ENCODE measurements around the gene ZBTB26. TPM values are rescaled to one million over a fixed set of nuclear protein-coding genes. Genes with fewer than 3 reads are reported as not detected.

Gene ZBTB26
- total RNA-seq, 1 experiment from 2014 or later: 7.8 TPM

DNA sequence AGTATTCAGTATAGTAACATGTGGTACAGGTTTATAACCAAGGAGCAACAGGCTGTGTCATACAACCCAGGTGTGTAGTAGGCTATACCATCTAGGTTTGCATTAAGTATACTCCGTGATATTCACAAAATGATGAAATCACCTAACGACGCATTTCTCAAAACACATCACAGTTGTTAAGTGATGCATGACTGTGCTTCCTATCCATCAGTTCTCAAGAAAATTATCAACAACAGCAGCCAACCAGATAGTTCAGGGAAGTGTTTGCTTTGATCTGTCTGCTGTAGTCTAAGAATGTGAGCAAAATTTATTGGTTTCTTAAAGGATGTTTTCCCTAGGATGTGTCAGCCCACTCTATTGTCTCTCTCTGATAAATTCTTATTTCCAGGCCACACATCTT lies 7.4 kb downstream of the ZBTB26 start (continued):
- TF ChIP-seq, protein P1, sequence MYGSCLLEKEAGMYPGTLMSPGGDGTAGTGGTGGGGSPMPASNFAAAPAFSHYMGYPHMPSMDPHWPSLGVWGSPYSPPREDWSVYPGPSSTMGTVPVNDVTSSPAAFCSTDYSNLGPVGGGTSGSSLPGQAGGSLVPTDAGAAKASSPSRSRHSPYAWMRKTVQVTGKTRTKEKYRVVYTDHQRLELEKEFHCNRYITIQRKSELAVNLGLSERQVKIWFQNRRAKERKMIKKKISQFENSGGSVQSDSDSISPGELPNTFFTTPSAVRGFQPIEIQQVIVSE (CRISPR knock-in tag; IDR thresholded peaks at IDR 0.05; ENCODE audit: borderline replicate concordance): no peak
- TF ChIP-seq, protein P2, sequence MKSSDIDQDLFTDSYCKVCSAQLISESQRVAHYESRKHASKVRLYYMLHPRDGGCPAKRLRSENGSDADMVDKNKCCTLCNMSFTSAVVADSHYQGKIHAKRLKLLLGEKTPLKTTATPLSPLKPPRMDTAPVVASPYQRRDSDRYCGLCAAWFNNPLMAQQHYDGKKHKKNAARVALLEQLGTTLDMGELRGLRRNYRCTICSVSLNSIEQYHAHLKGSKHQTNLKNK (CRISPR knock-in tag; IDR thresholded peaks at IDR 0.05): no peak
- TF ChIP-seq, protein P3, sequence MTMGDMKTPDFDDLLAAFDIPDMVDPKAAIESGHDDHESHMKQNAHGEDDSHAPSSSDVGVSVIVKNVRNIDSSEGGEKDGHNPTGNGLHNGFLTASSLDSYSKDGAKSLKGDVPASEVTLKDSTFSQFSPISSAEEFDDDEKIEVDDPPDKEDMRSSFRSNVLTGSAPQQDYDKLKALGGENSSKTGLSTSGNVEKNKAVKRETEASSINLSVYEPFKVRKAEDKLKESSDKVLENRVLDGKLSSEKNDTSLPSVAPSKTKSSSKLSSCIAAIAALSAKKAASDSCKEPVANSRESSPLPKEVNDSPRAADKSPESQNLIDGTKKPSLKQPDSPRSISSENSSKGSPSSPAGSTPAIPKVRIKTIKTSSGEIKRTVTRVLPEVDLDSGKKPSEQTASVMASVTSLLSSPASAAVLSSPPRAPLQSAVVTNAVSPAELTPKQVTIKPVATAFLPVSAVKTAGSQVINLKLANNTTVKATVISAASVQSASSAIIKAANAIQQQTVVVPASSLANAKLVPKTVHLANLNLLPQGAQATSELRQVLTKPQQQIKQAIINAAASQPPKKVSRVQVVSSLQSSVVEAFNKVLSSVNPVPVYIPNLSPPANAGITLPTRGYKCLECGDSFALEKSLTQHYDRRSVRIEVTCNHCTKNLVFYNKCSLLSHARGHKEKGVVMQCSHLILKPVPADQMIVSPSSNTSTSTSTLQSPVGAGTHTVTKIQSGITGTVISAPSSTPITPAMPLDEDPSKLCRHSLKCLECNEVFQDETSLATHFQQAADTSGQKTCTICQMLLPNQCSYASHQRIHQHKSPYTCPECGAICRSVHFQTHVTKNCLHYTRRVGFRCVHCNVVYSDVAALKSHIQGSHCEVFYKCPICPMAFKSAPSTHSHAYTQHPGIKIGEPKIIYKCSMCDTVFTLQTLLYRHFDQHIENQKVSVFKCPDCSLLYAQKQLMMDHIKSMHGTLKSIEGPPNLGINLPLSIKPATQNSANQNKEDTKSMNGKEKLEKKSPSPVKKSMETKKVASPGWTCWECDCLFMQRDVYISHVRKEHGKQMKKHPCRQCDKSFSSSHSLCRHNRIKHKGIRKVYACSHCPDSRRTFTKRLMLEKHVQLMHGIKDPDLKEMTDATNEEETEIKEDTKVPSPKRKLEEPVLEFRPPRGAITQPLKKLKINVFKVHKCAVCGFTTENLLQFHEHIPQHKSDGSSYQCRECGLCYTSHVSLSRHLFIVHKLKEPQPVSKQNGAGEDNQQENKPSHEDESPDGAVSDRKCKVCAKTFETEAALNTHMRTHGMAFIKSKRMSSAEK (CRISPR knock-in tag; IDR thresholded peaks at IDR 0.05; ENCODE audit: borderline replicate concordance): no peak

DNA sequence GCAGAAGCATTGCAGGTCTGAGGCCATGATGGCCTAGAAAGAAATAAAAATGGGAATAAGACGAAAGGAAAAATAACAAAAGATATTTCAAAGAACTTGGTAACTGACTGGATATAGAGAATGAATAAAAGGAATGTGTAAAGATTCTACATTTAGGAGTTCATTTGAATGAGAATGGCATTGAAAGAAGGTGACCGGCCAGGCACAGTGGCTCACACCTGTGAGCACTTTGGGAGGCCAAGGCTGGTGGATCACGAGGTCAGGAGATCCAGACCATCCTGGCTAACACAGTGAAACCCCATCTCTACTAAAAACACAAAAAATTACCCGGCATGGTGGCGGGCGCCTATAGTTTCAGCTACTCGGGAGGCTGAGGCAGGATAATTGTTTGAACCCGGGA lies 8.6 kb downstream of the ZBTB26 start:
- TF ChIP-seq ZNF219 (CRISPR knock-in tag; IDR thresholded peaks at IDR 0.05; ENCODE audit: borderline replicate concordance) (no peak), TP53 (CRISPR knock-in tag; IDR thresholded peaks at IDR 0.05) (no peak), NR2C2 (CRISPR knock-in tag; IDR thresholded peaks at IDR 0.05) (no peak)
- TF ChIP-seq, protein P4, sequence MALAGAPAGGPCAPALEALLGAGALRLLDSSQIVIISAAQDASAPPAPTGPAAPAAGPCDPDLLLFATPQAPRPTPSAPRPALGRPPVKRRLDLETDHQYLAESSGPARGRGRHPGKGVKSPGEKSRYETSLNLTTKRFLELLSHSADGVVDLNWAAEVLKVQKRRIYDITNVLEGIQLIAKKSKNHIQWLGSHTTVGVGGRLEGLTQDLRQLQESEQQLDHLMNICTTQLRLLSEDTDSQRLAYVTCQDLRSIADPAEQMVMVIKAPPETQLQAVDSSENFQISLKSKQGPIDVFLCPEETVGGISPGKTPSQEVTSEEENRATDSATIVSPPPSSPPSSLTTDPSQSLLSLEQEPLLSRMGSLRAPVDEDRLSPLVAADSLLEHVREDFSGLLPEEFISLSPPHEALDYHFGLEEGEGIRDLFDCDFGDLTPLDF (CRISPR knock-in tag; IDR thresholded peaks at IDR 0.05): no peak
- TF ChIP-seq, protein P2 (CRISPR knock-in tag; IDR thresholded peaks at IDR 0.05): no peak
- TF ChIP-seq, protein P5, sequence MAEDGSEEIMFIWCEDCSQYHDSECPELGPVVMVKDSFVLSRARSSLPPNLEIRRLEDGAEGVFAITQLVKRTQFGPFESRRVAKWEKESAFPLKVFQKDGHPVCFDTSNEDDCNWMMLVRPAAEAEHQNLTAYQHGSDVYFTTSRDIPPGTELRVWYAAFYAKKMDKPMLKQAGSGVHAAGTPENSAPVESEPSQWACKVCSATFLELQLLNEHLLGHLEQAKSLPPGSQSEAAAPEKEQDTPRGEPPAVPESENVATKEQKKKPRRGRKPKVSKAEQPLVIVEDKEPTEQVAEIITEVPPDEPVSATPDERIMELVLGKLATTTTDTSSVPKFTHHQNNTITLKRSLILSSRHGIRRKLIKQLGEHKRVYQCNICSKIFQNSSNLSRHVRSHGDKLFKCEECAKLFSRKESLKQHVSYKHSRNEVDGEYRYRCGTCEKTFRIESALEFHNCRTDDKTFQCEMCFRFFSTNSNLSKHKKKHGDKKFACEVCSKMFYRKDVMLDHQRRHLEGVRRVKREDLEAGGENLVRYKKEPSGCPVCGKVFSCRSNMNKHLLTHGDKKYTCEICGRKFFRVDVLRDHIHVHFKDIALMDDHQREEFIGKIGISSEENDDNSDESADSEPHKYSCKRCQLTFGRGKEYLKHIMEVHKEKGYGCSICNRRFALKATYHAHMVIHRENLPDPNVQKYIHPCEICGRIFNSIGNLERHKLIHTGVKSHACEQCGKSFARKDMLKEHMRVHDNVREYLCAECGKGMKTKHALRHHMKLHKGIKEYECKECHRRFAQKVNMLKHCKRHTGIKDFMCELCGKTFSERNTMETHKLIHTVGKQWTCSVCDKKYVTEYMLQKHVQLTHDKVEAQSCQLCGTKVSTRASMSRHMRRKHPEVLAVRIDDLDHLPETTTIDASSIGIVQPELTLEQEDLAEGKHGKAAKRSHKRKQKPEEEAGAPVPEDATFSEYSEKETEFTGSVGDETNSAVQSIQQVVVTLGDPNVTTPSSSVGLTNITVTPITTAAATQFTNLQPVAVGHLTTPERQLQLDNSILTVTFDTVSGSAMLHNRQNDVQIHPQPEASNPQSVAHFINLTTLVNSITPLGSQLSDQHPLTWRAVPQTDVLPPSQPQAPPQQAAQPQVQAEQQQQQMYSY (CRISPR knock-in tag; IDR thresholded peaks at IDR 0.05): no peak
- TF ChIP-seq, protein P6, sequence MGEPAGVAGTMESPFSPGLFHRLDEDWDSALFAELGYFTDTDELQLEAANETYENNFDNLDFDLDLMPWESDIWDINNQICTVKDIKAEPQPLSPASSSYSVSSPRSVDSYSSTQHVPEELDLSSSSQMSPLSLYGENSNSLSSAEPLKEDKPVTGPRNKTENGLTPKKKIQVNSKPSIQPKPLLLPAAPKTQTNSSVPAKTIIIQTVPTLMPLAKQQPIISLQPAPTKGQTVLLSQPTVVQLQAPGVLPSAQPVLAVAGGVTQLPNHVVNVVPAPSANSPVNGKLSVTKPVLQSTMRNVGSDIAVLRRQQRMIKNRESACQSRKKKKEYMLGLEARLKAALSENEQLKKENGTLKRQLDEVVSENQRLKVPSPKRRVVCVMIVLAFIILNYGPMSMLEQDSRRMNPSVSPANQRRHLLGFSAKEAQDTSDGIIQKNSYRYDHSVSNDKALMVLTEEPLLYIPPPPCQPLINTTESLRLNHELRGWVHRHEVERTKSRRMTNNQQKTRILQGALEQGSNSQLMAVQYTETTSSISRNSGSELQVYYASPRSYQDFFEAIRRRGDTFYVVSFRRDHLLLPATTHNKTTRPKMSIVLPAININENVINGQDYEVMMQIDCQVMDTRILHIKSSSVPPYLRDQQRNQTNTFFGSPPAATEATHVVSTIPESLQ (CRISPR knock-in tag; IDR thresholded peaks at IDR 0.05): no peak
- TF ChIP-seq, protein P7, sequence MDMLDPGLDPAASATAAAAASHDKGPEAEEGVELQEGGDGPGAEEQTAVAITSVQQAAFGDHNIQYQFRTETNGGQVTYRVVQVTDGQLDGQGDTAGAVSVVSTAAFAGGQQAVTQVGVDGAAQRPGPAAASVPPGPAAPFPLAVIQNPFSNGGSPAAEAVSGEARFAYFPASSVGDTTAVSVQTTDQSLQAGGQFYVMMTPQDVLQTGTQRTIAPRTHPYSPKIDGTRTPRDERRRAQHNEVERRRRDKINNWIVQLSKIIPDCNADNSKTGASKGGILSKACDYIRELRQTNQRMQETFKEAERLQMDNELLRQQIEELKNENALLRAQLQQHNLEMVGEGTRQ (CRISPR knock-in tag; IDR thresholded peaks at IDR 0.05): peak; percentile 51
- CTCF ChIA-PET: interaction anchor here (0.9 kb wide), 1 partner anchor 17 kb away, joined by 3 read pairs; no protein-coding TSS in a partner anchor

More for the DNA sequence above, 8.6 kb downstream of the ZBTB26 start:
- H3K4me1 Mint-ChIP-seq: peaks cover 23% of the 10 kb centered on the region
- H3K9me3 Mint-ChIP-seq: no peaks in the 10 kb centered on the region
- POLR2A ChIA-PET: interaction anchor here (0.6 to 1.2 kb wide), 3 partner anchors 10 to 82 kb away, joined by 4 to 5 read pairs (median 5); partner anchors contain the start of genes RABGAP1 and ZBTB6
- peaks cover 9% of the 10 kb centered on the region; the same call in 1 of the 2 replicates for H3K36me3 Mint-ChIP-seq
- peak; percentile 72 for ATAC-seq
- no peak for DNase-seq (ENCODE audit: low spot score)
- peak overlapping the region; percentile 32 for H3K4me3 Mint-ChIP-seq
- H3K27ac Mint-ChIP-seq: peak overlapping the region; percentile 96
- no peaks in the 10 kb centered on the region for H3K27me3 Mint-ChIP-seq (ENCODE audit: low read depth)

Data from WTC11 (cell line).